GM12891 (cell line): ENCODE results near the gene ZAR1.

ENCODE experiments used
- DNase-seq: peaks from one replicate; pipeline ENCODE4 v3.0.0; 2011; ENCODE audit warnings: low spot score; ENCODE audit not compliant: insufficient read length
- FAIRE-seq: peaks from 2 replicates; lab custom pipeline; 2011; peaks lifted over from hg19 to GRCh38; lab: Jason Lieb, UNC
- PAX5 ChIP-seq: IDR thresholded peaks from 2 replicates; pipeline ENCODE4 v1.6.1; 2011; ENCODE audit warnings: low read length, moderate library complexity, mild to moderate bottlenecking; ENCODE audit not compliant: insufficient read depth, severe bottlenecking
- POLR2A ChIP-seq: IDR thresholded peaks from 2 replicates; pipeline ENCODE4 v1.6.1; 2011; ENCODE audit warnings: low read depth, low read length, control low read depth
- POLR2AphosphoS5 ChIP-seq: IDR thresholded peaks from 2 replicates; pipeline ENCODE4 v1.6.1; 2011; ENCODE audit warnings: low read depth, low read length, control low read depth
- POU2F2 ChIP-seq: IDR thresholded peaks from 2 replicates; pipeline ENCODE4 v1.6.1; 2011; ENCODE audit warnings: low read depth, mild to moderate bottlenecking, control low read depth, low read length, moderate library complexity
- SPI1 ChIP-seq: IDR thresholded peaks from 2 replicates; pipeline ENCODE4 v1.6.1; 2011; ENCODE audit warnings: low read depth, low read length, control low read depth
- TAF1 ChIP-seq: IDR thresholded peaks from 2 replicates; pipeline ENCODE4 v1.6.1; 2011; ENCODE audit warnings: low read depth, low read length, control low read depth

ZAR1 gene

GRCh38 chr4:48467891-48468290 lies 22.2 kb upstream of the ZAR1 start:
- TF ChIP-seq POLR2A (no peak), POU2F2 (no peak), TAF1 (no peak), SPI1 (no peak), POLR2AphosphoS5 (no peak), PAX5 (no peak)
- FAIRE-seq: no peak

GRCh38 chr4:48470137-48470536 lies 19.9 kb upstream of the ZAR1 start:
- TF ChIP-seq POU2F2: no peak
- TF ChIP-seq PAX5: no peak
- TF ChIP-seq POLR2A: no peak
- no peak for TF ChIP-seq SPI1
- TF ChIP-seq POLR2AphosphoS5: no peak
- no peak for TF ChIP-seq TAF1
- DNase-seq (no peak), FAIRE-seq (no peak)

More at GRCh38 chr4:48467891-48468290, 22.2 kb upstream of the ZAR1 start:
- no peak for DNase-seq

- FAIRE-seq (no peak), DNase-seq (no peak)
Measured at GRCh38 chr4:48470570-48470969, 19.5 kb upstream of the ZAR1 start.

GRCh38 chr4:48472794-48473193 lies 17.3 kb upstream of the ZAR1 start:
- no peak for TF ChIP-seq SPI1
- TF ChIP-seq PAX5: no peak
- no peak for TF ChIP-seq POLR2A
- TF ChIP-seq POU2F2: no peak
- TF ChIP-seq POLR2AphosphoS5: no peak
- no peak for TF ChIP-seq TAF1
- DNase-seq (no peak), FAIRE-seq (no peak)

More at GRCh38 chr4:48470570-48470969, 19.5 kb upstream of the ZAR1 start:
- TF ChIP-seq POLR2A (no peak), POLR2AphosphoS5 (no peak), SPI1 (no peak), TAF1 (no peak), POU2F2 (no peak), PAX5 (no peak)

GRCh38 chr4:48475770-48476169 lies 14.3 kb upstream of the ZAR1 start:
- no peak for DNase-seq
- TF ChIP-seq SPI1: no peak
- TF ChIP-seq POLR2AphosphoS5: no peak
- no peak for TF ChIP-seq POLR2A
- no peak for TF ChIP-seq PAX5
- TF ChIP-seq POU2F2: no peak
- peak; percentile 16 for FAIRE-seq

- FAIRE-seq (no peak), DNase-seq (no peak)
- no peak for TF ChIP-seq POLR2AphosphoS5
- TF ChIP-seq PAX5: no peak
- TF ChIP-seq SPI1: no peak
- TF ChIP-seq TAF1: no peak
- TF ChIP-seq POU2F2: no peak
- TF ChIP-seq POLR2A: no peak
Measured at GRCh38 chr4:48478273-48478672, 11.8 kb upstream of the ZAR1 start.

- FAIRE-seq (no peak), DNase-seq (no peak)
- TF ChIP-seq PAX5 (no peak), POU2F2 (no peak)
Measured at GRCh38 chr4:48481581-48481980, 8.5 kb upstream of the ZAR1 start.

GRCh38 chr4:48483006-48483776 lies 6.9 kb upstream of the ZAR1 start, which contains the start of gene SLC10A4:
Gene SLC10A4 (plus strand): TSS chr4:48483343. CDS start chr4:48483562, 219 bp downstream.
- TF ChIP-seq POLR2A (no peak), POLR2AphosphoS5 (no peak), TAF1 (no peak), POU2F2 (no peak), PAX5 (no peak)
- FAIRE-seq (no peak), DNase-seq (peak; percentile 44)

- FAIRE-seq (no peak), DNase-seq (no peak)
- TF ChIP-seq POU2F2 (no peak), TAF1 (no peak), PAX5 (no peak), SPI1 (no peak), POLR2AphosphoS5 (no peak)
Measured at GRCh38 chr4:48483777-48484493, 6.1 kb upstream of the ZAR1 start.
